HepG2 (cell line): ENCODE results near the gene HLCS. TPM values are rescaled to one million over a fixed set of nuclear protein-coding genes. Genes with fewer than 3 reads are reported as not detected.

Experiments
- AGO1 ChIP-seq: fragments of 200-400 bp; formaldehyde crosslinking; IDR thresholded peaks from 2 replicates; pipeline ENCODE4 v1.6.1; 2017; ENCODE audit warnings: mild to moderate bottlenecking, low read depth, low read length, moderate library complexity; ENCODE audit not compliant: poor library complexity, severe bottlenecking
- E2F2 ChIP-seq: sonication (generic); formaldehyde crosslinking; IDR thresholded peaks from 2 replicates; pipeline ENCODE4 v1.4.0; 2020; ENCODE audit warnings: missing genetic modification reagents, borderline replicate concordance
- NFAT5 ChIP-seq: sonication (generic); formaldehyde crosslinking; IDR thresholded peaks from 2 replicates; pipeline ENCODE4 v1.4.0; 2020; ENCODE audit warnings: missing genetic modification reagents
- ZFP37 ChIP-seq: sonication (generic); formaldehyde crosslinking; IDR thresholded peaks from 2 replicates; pipeline ENCODE4 v1.4.0; 2020; ENCODE audit warnings: missing genetic modification reagents, borderline replicate concordance
- ZNF607 ChIP-seq: sonication (generic); formaldehyde crosslinking; IDR thresholded peaks from 2 replicates; pipeline ENCODE4 v1.5.1; 2020; ENCODE audit warnings: missing genetic modification reagents, mild to moderate bottlenecking, borderline replicate concordance
- ZNF619 ChIP-seq: sonication (generic); formaldehyde crosslinking; IDR thresholded peaks from 2 replicates; pipeline ENCODE4 v1.4.0; 2020; ENCODE audit warnings: mild to moderate bottlenecking, missing genetic modification reagents
- ZNF841 ChIP-seq: sonication (generic); formaldehyde crosslinking; IDR thresholded peaks from 2 replicates; pipeline ENCODE4 v1.8.1; 2023; ENCODE audit warnings: missing genetic modification reagents, borderline replicate concordance
- polyA plus RNA-seq, 8 experiments: library from polyadenylated mRNA; depleted of rRNA in 3 of 8; stranded (reverse) in 7 of 8; unstranded in 1 of 8; fragments of >200 nt; fragmentation: Illumina TruSeq in 4 of 8; extraction: Trizol in 4 of 8; gene quantifications; 2 replicates each; pipeline versions ENCODE4 v1.2.1 to v1.2.3, GENCODE V29; 2011 to 2016; ENCODE audit warnings: low read depth in 4 of 8, missing spikeins in 1 of 8, mixed read lengths in 1 of 8; ENCODE audit not compliant: insufficient read depth in 1 of 8
- total RNA-seq, 5 experiments: library from RNA; depleted of rRNA; stranded (reverse); fragments of >200 nt; fragmentation: Illumina TruSeq; extraction: Trizol; gene quantifications; 2 replicates each; pipeline ENCODE4 v1.2.3, GENCODE V29; 2016; ENCODE audit warnings: low read depth in 1 of 5

HLCS gene
- total and polyA plus RNA-seq, 2 of the 13 experiments (the other 11 are each of a cell fraction or from before 2014, with no cell fraction given) = 7.9 to 12.3 TPM

DNA sequence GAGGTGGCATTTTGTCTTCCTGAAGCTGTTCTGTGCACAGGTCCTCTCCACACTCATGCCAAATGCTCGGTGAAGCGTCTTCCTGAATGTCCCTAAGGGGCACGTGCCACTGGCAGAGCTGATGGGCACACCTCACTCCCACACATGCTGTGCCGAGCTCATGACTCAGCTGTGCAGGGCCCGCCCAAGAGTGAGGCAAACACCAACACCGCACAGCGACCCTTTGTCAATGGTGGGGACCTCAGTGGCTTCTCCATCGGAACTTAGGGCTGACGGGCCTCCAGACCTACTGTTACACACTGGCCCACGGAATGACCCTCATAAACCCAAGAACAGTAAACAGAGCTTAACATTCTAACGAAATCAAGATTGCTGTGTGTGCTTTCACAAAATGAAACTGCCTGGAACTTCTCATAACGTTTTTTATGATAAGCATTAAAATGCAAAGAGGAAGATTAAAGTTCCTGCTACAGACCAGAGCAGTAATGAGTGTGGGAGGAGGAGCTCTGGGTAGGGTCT is 178.3 kb downstream of the HLCS start (continued):
- no peak for TF ChIP-seq AGO1
- TF ChIP-seq ZFP37 (CRISPR knock-in tag) = no peak
- TF ChIP-seq ZNF841 (CRISPR knock-in tag) = no peak
- TF ChIP-seq ZNF619 (CRISPR knock-in tag) = no peak
- no peak for TF ChIP-seq NFAT5 (CRISPR knock-in tag)
- no peak for TF ChIP-seq ZNF607 (CRISPR knock-in tag)
- TF ChIP-seq E2F2 (CRISPR knock-in tag) = no peak
